Measurements from ENCODE around the gene DNM3. TPM values are rescaled to one million over a fixed set of nuclear protein-coding genes. Genes with fewer than 3 reads are reported as not detected.

DNM3 gene
- total and polyA plus RNA-seq, 2 of the 8 experiments (the other 6 are each of a cell fraction or from before 2014, with no cell fraction given) = 2.0 to 8.5 TPM

DNA sequence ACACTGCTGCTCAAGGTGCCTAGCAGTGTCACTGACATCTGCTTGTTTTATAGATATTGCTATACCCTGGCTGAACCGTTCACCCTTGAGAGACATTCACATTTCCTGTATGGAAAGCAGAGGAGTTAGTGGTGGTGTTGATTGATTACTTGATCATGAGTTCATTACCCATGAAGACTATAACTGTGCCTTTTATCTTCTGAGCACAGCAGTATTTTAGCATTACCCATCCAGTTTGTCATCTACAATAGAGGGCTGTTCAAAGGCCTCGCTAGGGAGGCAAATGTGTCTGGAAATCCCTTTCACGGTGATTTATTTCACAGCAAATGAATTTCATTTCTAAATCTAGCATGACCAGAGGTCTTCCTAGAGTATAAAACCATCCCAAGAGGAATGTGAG lies 160.0 kb downstream of the DNM3 start:
- 97% methylated on average over 3 of the region's 3 CpGs; no CpG with 5 or more reads in 1 of the 2 experiments for WGBS, 2 experiments (ENCODE audit: extremely low coverage in 1 of 2, insufficient coverage in 1 of 2, insufficient read length in 1 of 2, insufficient replicate concordance in 2 of 2, low coverage in 1 of 2, low lambda C conversion rate in 2 of 2, missing lambda C conversion rate in 1 of 2)
- POLR2A ChIA-PET (ENCODE audit: partially characterized antibody) = no interaction called here

More for the DNA sequence above, 160.0 kb downstream of the DNM3 start:
- Histone ChIP-seq H3K79me1 (ENCODE audit: low read depth, low read length) (no peaks in the 10 kb centered on the region; the same call in 1 of the 2 replicates), H4K8ac (ENCODE audit: extremely low read depth, insufficient read depth, low read length) (no peak overlapping the region), H3K4me3 (ENCODE audit: extremely low read depth in 1 of 4, insufficient read depth in 2 of 4, low read depth in 3 of 4, low read length in 4 of 4) (no peak overlapping the region), H3K56ac (replicated peaks; ENCODE audit: insufficient read length, low read depth, low read length) (no peak overlapping the region), H3K27me3 (replicated peaks in 1 of 4; ENCODE audit: control insufficient read depth in 3 of 4, extremely low read depth in 1 of 4, insufficient read depth in 3 of 4, low read length in 3 of 4) (no peaks in the 10 kb centered on the region), H2BK20ac (ENCODE audit: low read length) (no peak overlapping the region), H4K20me1 (replicated peaks in 1 of 2; ENCODE audit: control insufficient read depth in 1 of 2, insufficient read depth in 2 of 2, low read length in 2 of 2) (no peaks in the 10 kb centered on the region), H2BK12ac (ENCODE audit: low read depth, low read length) (no peak overlapping the region), H3K4me2 (ENCODE audit: insufficient read depth in 1 of 2, low read depth in 2 of 2, low read length in 2 of 2) (no peak overlapping the region), H3K23me2 (ENCODE audit: low read depth, low read length) (no peaks in the 10 kb centered on the region), H4K5ac (ENCODE audit: insufficient read length, low read depth, low read length) (no peak overlapping the region), H2AFZ (ENCODE audit: low read length) (no peak overlapping the region), H2BK15ac (ENCODE audit: low read length) (no peak overlapping the region), H3K79me2 (ENCODE audit: control insufficient read depth in 1 of 2, insufficient read depth in 2 of 2, low read length in 2 of 2) (no peaks in the 10 kb centered on the region), H3K18ac (ENCODE audit: extremely low read depth, low read length) (no peak overlapping the region), H3K14ac (ENCODE audit: insufficient read length) (no peak overlapping the region), H3K4ac (replicated peaks; ENCODE audit: insufficient read length, low read depth, low read length) (no peak overlapping the region), H3K27ac (ENCODE audit: low read depth, low read length) (no peak overlapping the region), H3K9me3 (ENCODE audit: insufficient read depth in 2 of 2, low read depth in 1 of 2, low read length in 1 of 2) (no peaks in the 10 kb centered on the region), H4K91ac (replicated peaks; ENCODE audit: insufficient read length, low read length) (no peak overlapping the region), H2BK120ac (replicated peaks; ENCODE audit: low read depth, low read length) (no peak overlapping the region), H3K4me1 (replicated peaks in 1 of 4; ENCODE audit: control insufficient read depth in 3 of 4, insufficient read depth in 4 of 4, low read length in 3 of 4) (no peaks in the 10 kb centered on the region), H3K36me3 (ENCODE audit: control insufficient read depth in 2 of 4, insufficient read depth in 4 of 4, low read length in 3 of 4) (no peaks in the 10 kb centered on the region), H3K9ac (replicated peaks in 1 of 4; ENCODE audit: extremely low read depth in 1 of 4, low read depth in 3 of 4, low read length in 3 of 4) (no peak overlapping the region), H2BK5ac (ENCODE audit: low read depth, low read length) (no peak overlapping the region), H3K23ac (ENCODE audit: insufficient read length) (no peak overlapping the region), H2AK5ac (ENCODE audit: low read depth, low read length) (no peak overlapping the region)
- FAIRE-seq = no peak
- CTCF ChIA-PET (ENCODE audit: partially characterized antibody) = interaction anchor here (1.4 to 8.1 kb wide), 8 partner anchors 10 to 200 kb away, joined by 4 to 87 read pairs (median 8); no protein-coding TSS in a partner anchor
- TF ChIP-seq TEAD4 (IDR thresholded peaks at IDR 0.05; ENCODE audit: low read depth, low read length) (no peak), POU5F1 (IDR thresholded peaks at IDR 0.05; ENCODE audit: low read depth, low read length) (no peak), JUND (IDR thresholded peaks at IDR 0.05; ENCODE audit: low read length) (no peak), CHD1 (IDR thresholded peaks at IDR 0.05; ENCODE audit: low read depth, low read length) (no peak), SUZ12 (IDR thresholded peaks at IDR 0.05; ENCODE audit: low read length) (no peak), HDAC2 (IDR thresholded peaks at IDR 0.05; ENCODE audit: borderline replicate concordance in 1 of 2, low read depth in 2 of 2, low read length in 2 of 2) (no peak), SIX5 (IDR thresholded peaks at IDR 0.05; ENCODE audit: low read depth, low read length) (no peak), SIN3A (conservative IDR thresholded peaks at IDR 0.05 in 1 of 2, IDR thresholded peaks at IDR 0.05 in 1 of 2; ENCODE audit: low read depth in 1 of 2, low read length in 2 of 2) (no peak), SP1 (IDR thresholded peaks at IDR 0.05; ENCODE audit: low read depth, low read length) (no peak), TBP (IDR thresholded peaks at IDR 0.05; ENCODE audit: low read depth, low read length) (no peak), SIRT6 (IDR thresholded peaks at IDR 0.05; ENCODE audit: low read length) (no peak), EGR1 (IDR thresholded peaks at IDR 0.05; ENCODE audit: borderline replicate concordance, low read depth, low read length) (no peak), CREB1 (IDR thresholded peaks at IDR 0.05) (no peak), GTF2F1 (IDR thresholded peaks at IDR 0.05; ENCODE audit: borderline replicate concordance, low read depth, low read length) (no peak)
- DNase-seq (ENCODE audit: low read depth in 1 of 2, low spot score in 2 of 2) = no peak

All from H1 (cell line).